Stimulated activated CD4-positive, alpha-beta T cell treated with anti-CD3 and anti-CD28 coated beads, Interleukin-15, amount 100 ng/mL, for 24 hours (primary cell): ENCODE data around the gene EMILIN1.

Experiments used
- DNase-seq: peaks from one replicate; pipeline ENCODE4 v3.0.0-alpha.2; 2020

The EMILIN1 gene

DNA sequence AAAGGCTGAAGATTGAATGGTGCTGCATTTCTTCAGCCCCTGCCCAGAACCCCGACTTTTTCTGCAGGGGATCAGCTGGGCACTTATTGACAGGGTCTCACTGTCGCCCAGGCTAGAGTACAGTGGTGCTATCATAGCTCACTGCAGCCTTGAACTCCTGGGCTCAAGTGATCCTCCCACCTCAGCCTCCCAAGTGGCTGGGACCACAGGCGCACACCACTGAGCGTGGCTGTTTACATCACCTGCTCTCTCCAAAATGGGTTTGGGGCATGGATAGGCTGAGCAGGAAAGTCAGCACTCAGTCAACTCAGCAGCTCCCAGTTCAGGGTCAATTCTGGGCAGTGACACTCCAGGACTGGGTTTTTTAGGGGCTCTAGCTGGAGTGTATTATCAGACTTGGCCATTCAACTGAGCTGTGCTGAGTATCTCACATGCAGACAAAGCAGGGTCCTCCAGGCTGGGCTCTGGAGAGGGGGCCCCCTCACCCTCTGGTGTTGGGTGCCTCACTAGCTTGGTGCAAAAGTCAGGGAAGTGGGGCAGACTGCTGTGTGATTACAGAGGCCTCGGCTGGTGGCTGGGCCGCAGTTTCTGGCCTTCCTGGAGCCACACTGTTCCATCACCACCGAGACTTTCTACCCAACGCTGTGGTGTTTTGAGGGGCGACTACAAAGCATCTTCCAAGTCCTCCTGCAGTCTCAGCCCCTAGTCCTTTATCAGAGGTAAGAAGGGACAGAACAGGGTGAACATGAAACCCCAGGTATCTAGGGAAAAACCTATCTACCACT, 49.7 kb downstream of the EMILIN1 start:
- DNase-seq, result no peak

- DNase-seq, result no peak
Measured at GRCh38 chr2:27128668-27129571, 50.5 kb downstream of the EMILIN1 start.

DNA sequence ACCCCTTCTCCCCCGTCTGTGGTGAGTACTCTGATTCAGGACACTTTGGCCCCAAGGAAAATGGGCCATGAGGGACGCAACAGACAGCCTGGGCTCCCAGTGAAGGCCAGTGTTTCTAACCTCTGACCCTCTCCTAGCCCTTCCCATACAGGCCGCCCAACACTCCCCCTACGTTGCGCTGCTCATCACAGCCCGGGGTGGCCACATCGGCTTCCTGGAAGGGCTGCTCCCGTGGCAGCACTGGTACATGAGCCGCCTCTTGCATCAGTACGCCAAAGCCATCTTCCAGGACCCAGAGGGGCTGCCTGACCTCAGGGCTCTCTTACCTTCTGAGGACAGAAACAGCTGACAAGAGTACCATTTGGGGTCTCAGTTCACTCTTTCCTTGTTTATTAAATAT, 52.0 kb downstream of the EMILIN1 start:
- no peak for DNase-seq

- no peak for DNase-seq
Measured at GRCh38 chr2:27131429-27131828, 53.0 kb downstream of the EMILIN1 start.

DNA sequence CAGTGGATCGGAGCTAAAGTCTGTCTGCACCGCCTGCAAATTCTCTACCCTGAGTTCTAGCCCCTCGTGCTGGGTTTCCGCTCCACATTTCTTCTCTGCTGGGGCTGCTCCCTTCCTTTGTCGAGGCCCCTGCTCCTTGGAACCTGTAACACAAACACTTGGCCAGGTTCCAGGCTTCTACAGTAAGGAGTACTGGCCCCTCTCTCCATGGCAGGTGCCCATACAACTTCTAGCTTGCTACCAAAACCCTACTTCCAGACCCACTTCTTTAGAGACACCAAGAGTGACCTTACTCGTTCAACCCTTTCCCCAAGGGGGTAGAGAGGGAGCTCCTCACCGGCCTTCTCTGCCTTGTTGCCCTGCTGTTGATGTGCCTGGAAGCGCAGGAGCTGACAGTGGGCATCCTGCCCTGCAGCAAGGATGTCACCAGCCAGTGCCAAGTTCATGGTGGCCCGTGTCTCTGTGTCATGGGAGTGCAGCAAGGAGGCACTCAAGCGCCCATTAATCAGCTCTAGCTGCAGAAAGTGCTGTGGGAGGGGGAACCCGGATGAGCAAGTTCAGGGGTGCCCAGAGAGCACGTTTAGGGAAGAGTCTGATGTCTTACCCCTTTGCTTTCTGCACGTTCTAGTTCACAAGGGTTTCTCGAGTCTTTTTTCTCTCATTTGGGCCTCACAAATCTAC, 54.9 kb downstream of the EMILIN1 start:
- peak; percentile 47 for DNase-seq

- DNase-seq, result peak; percentile 99
Measured at GRCh38 chr2:27133905-27134780, 55.7 kb downstream of the EMILIN1 start, which contains the start of gene PREB. Gene PREB (minus strand): TSS chr2:27134636. CDS start chr2:27134421, 215 bp downstream.

GRCh38 chr2:27134781-27135477, 56.5 kb downstream of the EMILIN1 start:
- no peak for DNase-seq

DNA sequence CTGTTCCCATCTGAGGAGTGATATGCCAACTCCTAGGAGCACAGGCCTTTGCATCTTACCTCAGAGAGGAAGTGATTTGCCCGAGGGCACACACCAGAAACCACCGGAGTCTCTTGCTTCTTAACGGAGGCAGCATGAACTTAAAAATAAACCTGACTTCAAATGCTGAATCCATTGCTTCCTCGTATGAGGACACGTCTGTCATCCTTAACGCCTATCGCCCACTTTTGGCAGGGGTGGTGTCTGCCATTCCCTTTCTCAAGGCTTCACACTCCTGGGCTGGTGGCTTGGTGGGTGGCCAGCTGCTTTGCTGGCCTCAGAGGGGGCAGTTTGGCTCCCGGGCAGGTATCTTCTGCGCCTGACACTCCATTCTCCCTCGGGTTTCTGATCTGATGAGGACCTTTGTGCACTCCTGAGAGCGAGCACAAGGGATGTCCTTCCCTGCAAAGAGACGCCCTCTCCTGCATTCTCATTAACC, 57.1 kb downstream of the EMILIN1 start:
- DNase-seq, result no peak
